ENCODE data around the gene NTPCR. TPM values are rescaled to one million over a fixed set of nuclear protein-coding genes. Genes with fewer than 3 reads are reported as not detected.

The NTPCR gene
- total RNA-seq, 1 experiment from 2014 or later: 34.2 TPM

GRCh38 chr1:233032916-233033315 lies 82.5 kb downstream of the NTPCR start (continued):
- TF ChIP-seq ELF1 (IDR thresholded peaks at IDR 0.05; ENCODE audit: borderline replicate concordance, low read depth) (no peak), RAD21 (IDR thresholded peaks at IDR 0.05; ENCODE audit: low read depth) (no peak)
- TF ChIP-seq, protein P1, sequence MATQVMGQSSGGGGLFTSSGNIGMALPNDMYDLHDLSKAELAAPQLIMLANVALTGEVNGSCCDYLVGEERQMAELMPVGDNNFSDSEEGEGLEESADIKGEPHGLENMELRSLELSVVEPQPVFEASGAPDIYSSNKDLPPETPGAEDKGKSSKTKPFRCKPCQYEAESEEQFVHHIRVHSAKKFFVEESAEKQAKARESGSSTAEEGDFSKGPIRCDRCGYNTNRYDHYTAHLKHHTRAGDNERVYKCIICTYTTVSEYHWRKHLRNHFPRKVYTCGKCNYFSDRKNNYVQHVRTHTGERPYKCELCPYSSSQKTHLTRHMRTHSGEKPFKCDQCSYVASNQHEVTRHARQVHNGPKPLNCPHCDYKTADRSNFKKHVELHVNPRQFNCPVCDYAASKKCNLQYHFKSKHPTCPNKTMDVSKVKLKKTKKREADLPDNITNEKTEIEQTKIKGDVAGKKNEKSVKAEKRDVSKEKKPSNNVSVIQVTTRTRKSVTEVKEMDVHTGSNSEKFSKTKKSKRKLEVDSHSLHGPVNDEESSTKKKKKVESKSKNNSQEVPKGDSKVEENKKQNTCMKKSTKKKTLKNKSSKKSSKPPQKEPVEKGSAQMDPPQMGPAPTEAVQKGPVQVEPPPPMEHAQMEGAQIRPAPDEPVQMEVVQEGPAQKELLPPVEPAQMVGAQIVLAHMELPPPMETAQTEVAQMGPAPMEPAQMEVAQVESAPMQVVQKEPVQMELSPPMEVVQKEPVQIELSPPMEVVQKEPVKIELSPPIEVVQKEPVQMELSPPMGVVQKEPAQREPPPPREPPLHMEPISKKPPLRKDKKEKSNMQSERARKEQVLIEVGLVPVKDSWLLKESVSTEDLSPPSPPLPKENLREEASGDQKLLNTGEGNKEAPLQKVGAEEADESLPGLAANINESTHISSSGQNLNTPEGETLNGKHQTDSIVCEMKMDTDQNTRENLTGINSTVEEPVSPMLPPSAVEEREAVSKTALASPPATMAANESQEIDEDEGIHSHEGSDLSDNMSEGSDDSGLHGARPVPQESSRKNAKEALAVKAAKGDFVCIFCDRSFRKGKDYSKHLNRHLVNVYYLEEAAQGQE (IDR thresholded peaks at IDR 0.05; ENCODE audit: low read depth): no peak

DNA sequence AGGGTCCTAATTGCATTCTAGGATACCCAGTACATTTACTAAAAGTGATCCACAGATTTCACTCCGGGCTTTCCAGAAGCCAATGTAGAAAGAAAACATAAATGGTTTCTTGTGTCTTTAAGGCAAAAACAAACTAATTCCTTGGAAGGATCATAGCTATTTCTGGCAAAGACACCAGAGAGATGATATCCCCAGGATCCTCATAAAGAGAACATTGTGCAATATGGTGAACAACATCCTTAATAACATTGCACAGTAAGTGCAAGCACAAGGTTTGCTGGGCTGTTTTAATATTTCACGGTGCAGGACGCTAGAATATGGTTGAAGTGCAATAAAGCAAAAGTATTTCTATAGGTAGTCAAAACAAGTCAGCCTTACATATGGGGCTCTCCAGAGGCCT lies 83.0 kb downstream of the NTPCR start:
- TF ChIP-seq ZFX (IDR thresholded peaks at IDR 0.05) (no peak), MAX (IDR thresholded peaks at IDR 0.05) (no peak), SRF (IDR thresholded peaks at IDR 0.05; ENCODE audit: low read depth) (no peak), SP1 (IDR thresholded peaks at IDR 0.05; ENCODE audit: low read depth) (no peak), JUND (IDR thresholded peaks at IDR 0.05) (no peak), POLR2A (IDR thresholded peaks at IDR 0.05; ENCODE audit: borderline replicate concordance, extremely low read depth, insufficient read depth, insufficient read length) (no peak), POLR2AphosphoS5 (IDR thresholded peaks at IDR 0.05; ENCODE audit: low read depth, low read length) (no peak)
- Histone ChIP-seq H3K36me3 (ENCODE audit: control insufficient read depth in 1 of 2, insufficient read depth in 2 of 2, low read length in 2 of 2) (no peaks in the 10 kb centered on the region), H3K9me2 (ENCODE audit: insufficient read depth) (no peaks in the 10 kb centered on the region), H3K4me3 (replicated peaks in 1 of 2; ENCODE audit: low read depth in 1 of 2, low read length in 2 of 2) (no peak overlapping the region), H3K4me2 (ENCODE audit: low read length) (no peak overlapping the region), H3K27ac (ENCODE audit: low read depth, low read length) (no peak overlapping the region), H3K79me2 (ENCODE audit: insufficient read depth, low read length) (no peaks in the 10 kb centered on the region), H4K20me1 (ENCODE audit: insufficient read depth) (no peaks in the 10 kb centered on the region), H3K9ac (ENCODE audit: low read length) (no peak overlapping the region), H3K9me3 (ENCODE audit: control insufficient read depth in 1 of 2, insufficient read depth in 1 of 2, low read depth in 1 of 2, low read length in 2 of 2) (no peaks in the 10 kb centered on the region), H3K27me3 (ENCODE audit: insufficient read depth, low read length) (no peaks in the 10 kb centered on the region), H2AFZ (ENCODE audit: low read depth, low read length, poor library complexity, severe bottlenecking) (no peak overlapping the region), H3K4me1 (ENCODE audit: control insufficient read depth in 1 of 2, insufficient read depth in 2 of 2, low read length in 2 of 2) (no peaks in the 10 kb centered on the region)
- intact Hi-C loops (cut with micrococcal nuclease): no loop called here
- no TSS peak for BruUV-seq (replicated peaks)
- CTCF ChIA-PET: no interaction called here
- RAD21 ChIA-PET (ENCODE audit: low non-redundant PET in 1 of 2, low total read pairs in 2 of 2, uncharacterized antibody in 2 of 2, unreplicated experiment in 2 of 2): no interaction called here
- ATAC-seq (no peak), DNase-seq (ENCODE audit: low read depth, low spot score) (no peak)
- POLR2A ChIA-PET: no interaction called here

Other genes with a start within 250 kb of the NTPCR start
- not detected for gene MAP10, start 145.2 kb upstream of the NTPCR start, total RNA-seq (2021; ENCODE audit: unreplicated experiment)

Data from HCT116 (cell line).